A549 (cell line): ENCODE data around the gene WDR33.

ENCODE experiments used
- BHLHE40 ChIP-seq: IDR thresholded peaks from 2 replicates; pipeline ENCODE4 v1.6.1; 2012; ENCODE audit warnings: low read depth, low read length, inconsistent platforms
- CEBPB ChIP-seq, 2 experiments: fragments of >200 bp in 1 of 2; sonication (Bioruptor Twin) in 1 of 2; formaldehyde crosslinking in 1 of 2; IDR thresholded peaks; 2 replicates each; pipeline ENCODE4 v1.6.1; 2012 to 2016
- CHD4 ChIP-seq: fragments of 200-600 bp; sonication (generic); IDR thresholded peaks from 2 replicates; pipeline ENCODE4 v1.6.1; 2016; ENCODE audit warnings: antibody characterized with exemption, mild to moderate bottlenecking, borderline replicate concordance
- CTCF ChIP-seq: fragments of >200 bp; sonication (Bioruptor Twin); formaldehyde crosslinking; IDR thresholded peaks from 3 replicates; pipeline ENCODE4 v1.5.1; 2016
- EP300 ChIP-seq, 2 experiments: fragments of >200 bp; sonication (Bioruptor Twin); formaldehyde crosslinking; IDR thresholded peaks; 2 replicates in 1 of 2; 3 replicates in 1 of 2; pipeline ENCODE4 v1.6.1; 2016 to 2017
- ESRRA ChIP-seq: fragments of 150-350 bp; IDR thresholded peaks from 2 replicates; pipeline ENCODE4 v1.6.1; 2014; ENCODE audit warnings: mild to moderate bottlenecking, low read length, borderline replicate concordance
- JUN ChIP-seq, 2 experiments: fragments of >200 bp; sonication (Bioruptor Twin); formaldehyde crosslinking; IDR thresholded peaks; 2 replicates in 1 of 2; 3 replicates in 1 of 2; pipeline ENCODE4 v1.6.1; 2016 to 2017
- MAZ ChIP-seq: fragments of 150-350 bp; IDR thresholded peaks from 2 replicates; pipeline ENCODE4 v1.6.1; 2014; ENCODE audit warnings: antibody characterized with exemption, low read depth, low read length, borderline replicate concordance
- NFE2L2 ChIP-seq: fragments of 150-350 bp; conservative IDR thresholded peaks from 2 replicates; pipeline ENCODE4 v1.6.1; 2014; ENCODE audit warnings: low read length
- RAD21 ChIP-seq, 2 experiments: fragments of >200 bp in 1 of 2; sonication (Bioruptor Twin) in 1 of 2; formaldehyde crosslinking in 1 of 2; IDR thresholded peaks in 1 of 2; conservative IDR thresholded peaks in 1 of 2; 2 replicates in 1 of 2; 3 replicates in 1 of 2; pipeline ENCODE4 v1.6.1; 2012 to 2018; ENCODE audit warnings: inconsistent platforms in 1 of 2
- SMC3 ChIP-seq: fragments of >200 bp; sonication (Bioruptor Twin); formaldehyde crosslinking; IDR thresholded peaks from 3 replicates; pipeline ENCODE4 v1.6.1; 2018; ENCODE audit warnings: inconsistent platforms
- USF2 ChIP-seq: fragments of 450-650 bp; IDR thresholded peaks from 2 replicates; pipeline ENCODE4 v1.6.1; 2014; ENCODE audit warnings: antibody characterized with exemption

GRCh38 chr2:127796389-127796788 lies 14.6 kb downstream of the WDR33 start:
- TF ChIP-seq CTCF (no peak), EP300 (IDR thresholded peaks at IDR 0.05) (no peak), SMC3 (no peak), USF2 (no peak), CHD4 (no peak), RAD21 (conservative IDR thresholded peaks at IDR 0.05 in 1 of 2, IDR thresholded peaks at IDR 0.05 in 1 of 2) (no peak), BHLHE40 (no peak), MAZ (no peak), ESRRA (no peak), CEBPB (IDR thresholded peaks at IDR 0.05) (no peak), NFE2L2 (no peak), JUN (IDR thresholded peaks at IDR 0.05) (no peak)
